K562 (cell line): Measurements from ENCODE around the gene AIDA. TPM values are rescaled to one million over a fixed set of nuclear protein-coding genes. Genes with fewer than 3 reads are reported as not detected.
A peak's percentile ranks its signal among the peaks of the same experiment; 100 is the strongest.

Source experiments
- ATF4 ChIP-seq: fragments of 450-650 bp; formaldehyde crosslinking; IDR thresholded peaks from 2 replicates; pipeline ENCODE4 v1.4.0; 2022; ENCODE audit warnings: mild to moderate bottlenecking, moderate library complexity
- DLX4 ChIP-seq: fragments of 250-450 bp; sonication (Bioruptor Pico); IDR thresholded peaks from 2 replicates; pipeline ENCODE4 v1.6.1; 2021; ENCODE audit warnings: mild to moderate bottlenecking
- FOXJ3 ChIP-seq: sonication (generic); formaldehyde crosslinking; IDR thresholded peaks from 2 replicates; pipeline ENCODE4 v1.4.0; 2020; ENCODE audit warnings: mild to moderate bottlenecking, missing genetic modification reagents
- FOXK1 ChIP-seq: sonication (generic); formaldehyde crosslinking; IDR thresholded peaks from 2 replicates; pipeline ENCODE4 v1.8.0; 2022; ENCODE audit warnings: missing genetic modification reagents, mild to moderate bottlenecking, borderline replicate concordance
- FOXM1 ChIP-seq, 2 experiments: fragments of 450-650 bp in 1 of 2; sonication (generic) in 1 of 2; formaldehyde crosslinking in 1 of 2; IDR thresholded peaks; 2 replicates each; pipeline versions ENCODE4 v1.6.1 to v1.9.0; 2017 to 2022; ENCODE audit warnings: low read depth in 2 of 2, mild to moderate bottlenecking in 2 of 2, missing genetic modification reagents in 1 of 2, moderate library complexity in 1 of 2
- GTF2E2 ChIP-seq: fragments of 200-800 bp; sonication (Bioruptor generic); IDR thresholded peaks from 2 replicates; pipeline ENCODE4 v1.6.1; 2016; ENCODE audit warnings: missing genetic modification characterization, missing compliant biosample characterization
- KDM5B ChIP-seq: fragments of 200-600 bp; sonication (generic); IDR thresholded peaks from 2 replicates; pipeline ENCODE4 v1.6.1; 2012; ENCODE audit warnings: low read depth, mild to moderate bottlenecking, moderate library complexity, low read length, control low read depth, inconsistent platforms; ENCODE audit not compliant: insufficient replicate concordance
- PCBP2 ChIP-seq: fragments of 200-400 bp; formaldehyde crosslinking; IDR thresholded peaks from 2 replicates; pipeline ENCODE4 v1.6.1; 2018; ENCODE audit warnings: low read length, low read depth, mild to moderate bottlenecking, moderate library complexity; ENCODE audit not compliant: poor library complexity, severe bottlenecking
- POLR2G ChIP-seq: fragments of 200-400 bp; formaldehyde crosslinking; IDR thresholded peaks from 2 replicates; pipeline ENCODE4 v1.6.1; 2017; ENCODE audit warnings: low read depth, mild to moderate bottlenecking, antibody characterized with exemption, low read length, moderate library complexity
- TAF15 ChIP-seq: fragments of 200-400 bp; formaldehyde crosslinking; IDR thresholded peaks from 2 replicates; pipeline ENCODE4 v1.6.1; 2017; ENCODE audit warnings: mild to moderate bottlenecking, low read depth, low read length, moderate library complexity
- TEAD1 ChIP-seq, 2 experiments: fragments of 450-650 bp in 1 of 2; sonication (generic) in 1 of 2; formaldehyde crosslinking; IDR thresholded peaks; 2 replicates each; pipeline versions ENCODE4 v1.4.0 to v1.8.0; 2020 to 2022; ENCODE audit warnings: mild to moderate bottlenecking in 2 of 2, missing genetic modification reagents in 1 of 2
- TEAD4 ChIP-seq, 2 experiments: sonication (generic) in 1 of 2; formaldehyde crosslinking in 1 of 2; IDR thresholded peaks; 2 replicates each; pipeline versions ENCODE4 v1.6.1 to v1.8.0; 2012 to 2022; ENCODE audit warnings: borderline replicate concordance in 1 of 2, inconsistent platforms in 1 of 2, low read length in 1 of 2, mild to moderate bottlenecking in 1 of 2, missing genetic modification reagents in 1 of 2
- THRA ChIP-seq: fragments of 450-650 bp; IDR thresholded peaks from 2 replicates; pipeline ENCODE4 v1.6.1; 2017; ENCODE audit warnings: mild to moderate bottlenecking, moderate library complexity
- ZNF592 ChIP-seq: fragments of 450-650 bp; IDR thresholded peaks from 2 replicates; pipeline ENCODE4 v1.6.1; 2017; ENCODE audit warnings: antibody characterized with exemption, mild to moderate bottlenecking
- polyA plus RNA-seq, 8 experiments: library from polyadenylated mRNA; depleted of rRNA in 4 of 8; stranded (reverse) in 5 of 8; unstranded in 3 of 8; fragments of >200 nt; fragmentation: Nextera tagmentation in 2 of 8; fragmentation: Illumina TruSeq in 1 of 8; extraction: Ambion mirVana in 2 of 8; extraction: Trizol in 1 of 8; gene quantifications; 2 replicates each; pipeline versions ENCODE4 v1.2.1 to v1.2.3, GENCODE V29; 2011 to 2014; ENCODE audit warnings: inconsistent platforms in 1 of 8, missing spikeins in 1 of 8
- total RNA-seq, 7 experiments: library from RNA; depleted of rRNA in 6 of 7; stranded (reverse); fragments of >200 nt in 6 of 7; fragmentation: Illumina TruSeq in 2 of 7; extraction: Trizol in 2 of 7; gene quantifications; 2 replicates each; pipeline versions ENCODE4 v1.2.1 to v1.2.3, GENCODE V29; 2011 to 2021; ENCODE audit warnings: low replicate concordance in 1 of 7

AIDA gene
- total and polyA plus RNA-seq, 9 of the 15 experiments (the other 6 are each of a cell fraction or from before 2014, with no cell fraction given), result 18.2 to 77.9 (median 24.9) TPM

- TF ChIP-seq TAF15 (no peak), ATF4 (peak; percentile 77), TEAD4 (IDR thresholded peaks at IDR 0.05; ENCODE audit: low read length) (no peak; the same call in 1 of the 2 replicates), TEAD4 (CRISPR knock-in tag; IDR thresholded peaks at IDR 0.05; ENCODE audit: borderline replicate concordance) (no peak), KDM5B (peak; percentile 4), PCBP2 (no peak), THRA (no peak), FOXM1 (IDR thresholded peaks at IDR 0.05; ENCODE audit: low read depth) (no peak), FOXM1 (CRISPR knock-in tag; IDR thresholded peaks at IDR 0.05; ENCODE audit: low read depth) (no peak), GTF2E2 (tag) (peak; percentile 98), POLR2G (peak; percentile 91), TEAD1 (CRISPR knock-in tag; IDR thresholded peaks at IDR 0.05) (peak in 1 of 2 experiments; percentile 88; a peak in 2 of 4 replicates), ZNF592 (no peak), DLX4 (no peak), FOXJ3 (CRISPR knock-in tag) (no peak), FOXK1 (CRISPR knock-in tag) (no peak)
Measured at GRCh38 chr1:222712253-222713090, at the start of gene AIDA, which contains the start of gene BROX (continued).
